RWPE1 (cell line): Measurements from ENCODE around the gene TRAF7.

Experiments
- CTCF ChIA-PET: fragments of 350-600 bp; sonication (Branson Sonifier 250); formaldehyde crosslinking; extraction: SDS; loops from one replicate; lab custom pipeline; 2021; lab: Yijun Ruan, JAX
- POLR2A ChIA-PET: fragments of 400-600 bp; formaldehyde crosslinking; extraction: SDS; loops from one replicate; lab custom pipeline; 2020; ENCODE audit warnings: antibody characterized with exemption; ENCODE audit not compliant: low non-redundant PET; lab: Yijun Ruan, JAX
- DNase-seq: peaks from one replicate; pipeline ENCODE4 v3.0.0; 2012; ENCODE audit warnings: low spot score
- H3K27ac ChIP-seq: fragments of 450-650 bp; 2 replicates; pipeline ENCODE4 v1.5.1; 2017
- TF ChIP-seq, protein P1 (sequence below): fragments of 450-650 bp; conservative IDR thresholded peaks from 2 replicates; pipeline ENCODE4 v1.5.1; 2017; ENCODE audit warnings: low read depth, mild to moderate bottlenecking

Gene TRAF7

DNA sequence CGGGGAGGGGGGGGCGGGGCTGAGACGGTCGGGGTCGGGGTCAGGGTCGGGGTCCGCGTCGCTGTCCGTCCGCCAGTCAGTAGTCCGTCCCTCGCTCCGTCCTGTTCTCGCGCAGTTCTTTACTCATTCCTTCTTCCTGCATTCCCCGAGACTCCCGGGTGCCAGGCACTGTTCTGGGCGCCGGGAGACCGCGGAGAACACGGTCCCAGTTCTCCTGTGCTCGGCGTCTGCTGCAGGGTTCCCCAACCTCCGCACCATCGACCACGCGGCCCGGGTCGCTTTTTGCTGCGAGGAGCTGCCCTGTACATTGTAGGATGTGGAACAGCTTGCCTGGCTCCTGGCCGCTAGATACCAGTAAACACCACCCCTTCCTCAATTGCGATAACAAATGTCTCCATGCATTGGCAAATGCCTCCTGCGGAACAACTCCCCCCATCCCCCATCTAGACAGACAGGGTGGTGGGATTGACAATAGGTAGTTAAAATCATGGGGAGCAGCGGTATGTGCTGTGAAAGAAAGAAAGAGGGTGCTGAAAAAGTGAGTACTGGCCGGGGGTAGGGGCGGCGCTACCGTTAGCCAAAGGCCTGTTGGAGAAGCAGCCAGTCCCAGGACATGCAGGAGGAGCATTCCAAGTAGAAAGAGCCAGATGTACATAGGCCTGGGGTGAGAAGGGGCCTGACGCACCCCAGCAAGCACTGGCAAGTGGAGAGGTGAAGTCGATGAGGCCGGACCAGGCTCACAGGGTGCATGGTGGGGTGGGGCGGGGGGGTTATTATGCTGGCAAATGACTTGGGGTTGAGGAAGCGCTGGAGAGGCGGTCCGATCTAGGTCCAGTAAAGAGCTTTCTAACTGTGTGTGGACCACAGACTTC, 631 bp downstream of the TRAF7 start:
- TF ChIP-seq, protein P1, sequence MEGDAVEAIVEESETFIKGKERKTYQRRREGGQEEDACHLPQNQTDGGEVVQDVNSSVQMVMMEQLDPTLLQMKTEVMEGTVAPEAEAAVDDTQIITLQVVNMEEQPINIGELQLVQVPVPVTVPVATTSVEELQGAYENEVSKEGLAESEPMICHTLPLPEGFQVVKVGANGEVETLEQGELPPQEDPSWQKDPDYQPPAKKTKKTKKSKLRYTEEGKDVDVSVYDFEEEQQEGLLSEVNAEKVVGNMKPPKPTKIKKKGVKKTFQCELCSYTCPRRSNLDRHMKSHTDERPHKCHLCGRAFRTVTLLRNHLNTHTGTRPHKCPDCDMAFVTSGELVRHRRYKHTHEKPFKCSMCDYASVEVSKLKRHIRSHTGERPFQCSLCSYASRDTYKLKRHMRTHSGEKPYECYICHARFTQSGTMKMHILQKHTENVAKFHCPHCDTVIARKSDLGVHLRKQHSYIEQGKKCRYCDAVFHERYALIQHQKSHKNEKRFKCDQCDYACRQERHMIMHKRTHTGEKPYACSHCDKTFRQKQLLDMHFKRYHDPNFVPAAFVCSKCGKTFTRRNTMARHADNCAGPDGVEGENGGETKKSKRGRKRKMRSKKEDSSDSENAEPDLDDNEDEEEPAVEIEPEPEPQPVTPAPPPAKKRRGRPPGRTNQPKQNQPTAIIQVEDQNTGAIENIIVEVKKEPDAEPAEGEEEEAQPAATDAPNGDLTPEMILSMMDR = no peak
- CTCF ChIA-PET = interaction anchor here (0.5 kb wide), 2 partner anchors 165 to 237 kb away, joined by 3 read pairs; no protein-coding TSS in a partner anchor

DNA sequence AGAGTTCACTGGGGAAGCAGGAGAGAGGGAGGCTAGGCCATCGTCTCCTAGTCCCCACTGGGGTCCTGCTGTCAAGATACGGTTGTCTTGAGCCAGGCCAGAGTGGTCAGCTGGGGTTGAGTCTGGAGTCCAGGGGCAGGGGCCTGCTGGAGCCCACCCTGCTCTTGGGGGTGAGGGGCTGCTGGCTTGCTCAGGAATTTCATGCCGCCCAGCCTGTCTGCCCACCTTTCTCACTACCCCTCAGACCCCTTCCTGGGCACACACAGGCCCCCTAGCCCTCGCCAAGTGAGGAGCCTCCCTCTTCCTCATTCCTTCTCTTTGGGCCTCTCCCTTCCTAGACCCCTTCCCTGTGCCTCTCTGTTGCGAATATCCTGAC, 1.3 kb downstream of the TRAF7 start:
- peak overlapping the region; percentile 100 for H3K27ac ChIP-seq
- ChIA-PET CTCF (interaction anchor here (0.5 kb wide), 1 partner anchor 237 kb away, joined by 3 read pairs; no protein-coding TSS in a partner anchor), POLR2A (no interaction called here)
- TF ChIP-seq, protein P1 = no peak
- no peak for DNase-seq

More for the DNA sequence above, 631 bp downstream of the TRAF7 start:
- POLR2A ChIA-PET = interaction anchor here (0.5 to 1.5 kb wide), 7 partner anchors 7 to 144 kb away, joined by 3 to 14 read pairs (median 3); partner anchors contain the start of gene ECI1
- DNase-seq = no peak
- peak overlapping the region; percentile 100 for H3K27ac ChIP-seq

DNA sequence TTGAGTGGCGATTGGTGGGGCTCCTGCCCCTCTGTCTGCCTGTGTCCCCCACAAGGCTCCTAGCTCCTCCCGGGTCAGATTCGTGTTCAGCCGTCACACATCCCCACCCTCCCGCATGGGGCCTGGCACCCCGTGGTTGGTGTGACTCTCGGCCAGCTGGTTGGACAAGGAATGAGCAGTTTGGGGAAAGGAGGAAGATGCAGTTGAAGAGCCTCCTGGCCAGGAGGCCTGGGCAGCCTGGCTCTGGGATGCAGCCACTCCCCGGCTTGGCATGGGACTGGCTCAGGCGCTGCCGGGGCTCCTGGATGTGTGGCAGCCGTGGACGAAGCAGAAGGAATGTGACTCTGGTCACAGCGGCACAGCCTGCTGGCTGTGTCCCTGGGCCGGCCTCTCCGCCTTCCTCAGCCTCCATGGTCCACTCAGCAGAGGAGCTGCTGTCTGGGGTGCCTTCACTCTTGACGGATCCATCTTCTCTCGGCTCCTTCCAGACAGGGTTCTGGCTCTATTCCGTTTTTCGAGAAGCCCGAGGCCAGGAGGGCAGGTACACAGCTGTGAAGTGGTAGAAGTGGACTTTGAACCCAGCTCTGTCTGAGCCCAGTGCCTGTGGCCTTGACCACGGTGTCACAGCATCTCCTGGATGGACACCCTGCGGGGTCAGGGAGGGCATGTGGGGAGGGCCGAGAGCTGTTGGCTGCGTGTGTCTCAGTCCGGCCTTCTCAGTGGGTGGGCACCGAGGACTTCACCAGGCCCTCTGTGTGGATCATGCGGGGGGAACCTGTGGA, 2.1 kb downstream of the TRAF7 start:
- TF ChIP-seq, protein P1 = no peak
- CTCF ChIA-PET = interaction anchor here (1.5 kb wide), 1 partner anchor 17 kb away, joined by 5 read pairs; no protein-coding TSS in a partner anchor
- H3K27ac ChIP-seq = peak overlapping the region; percentile 100
- POLR2A ChIA-PET = no interaction called here
- no peak for DNase-seq

DNA sequence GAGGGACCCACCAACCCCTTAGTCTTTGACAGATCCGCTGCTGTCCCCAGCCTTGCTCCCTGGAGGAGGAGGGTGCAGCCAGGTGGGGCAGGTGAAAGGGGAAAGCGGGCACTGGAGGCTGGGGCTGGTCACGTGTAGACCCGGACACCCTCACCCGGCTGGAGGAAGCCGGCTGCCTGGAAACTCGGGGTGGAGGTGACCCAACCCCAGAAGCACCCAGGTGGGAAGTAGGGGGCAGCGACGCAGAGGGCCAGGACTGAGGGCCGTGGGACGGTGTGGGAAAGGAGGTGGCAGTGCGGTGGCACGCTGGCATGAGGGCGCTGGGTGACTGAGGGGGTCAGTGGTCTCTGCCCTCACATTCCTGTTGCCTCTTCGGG, 2.7 kb downstream of the TRAF7 start:
- TF ChIP-seq, protein P1 = no peak
- POLR2A ChIA-PET = no interaction called here
- H3K27ac ChIP-seq = peak overlapping the region; percentile 100
- CTCF ChIA-PET = interaction anchor here (1.5 kb wide), 1 partner anchor 18 kb away, joined by 5 read pairs; no protein-coding TSS in a partner anchor
- DNase-seq = no peak

DNA sequence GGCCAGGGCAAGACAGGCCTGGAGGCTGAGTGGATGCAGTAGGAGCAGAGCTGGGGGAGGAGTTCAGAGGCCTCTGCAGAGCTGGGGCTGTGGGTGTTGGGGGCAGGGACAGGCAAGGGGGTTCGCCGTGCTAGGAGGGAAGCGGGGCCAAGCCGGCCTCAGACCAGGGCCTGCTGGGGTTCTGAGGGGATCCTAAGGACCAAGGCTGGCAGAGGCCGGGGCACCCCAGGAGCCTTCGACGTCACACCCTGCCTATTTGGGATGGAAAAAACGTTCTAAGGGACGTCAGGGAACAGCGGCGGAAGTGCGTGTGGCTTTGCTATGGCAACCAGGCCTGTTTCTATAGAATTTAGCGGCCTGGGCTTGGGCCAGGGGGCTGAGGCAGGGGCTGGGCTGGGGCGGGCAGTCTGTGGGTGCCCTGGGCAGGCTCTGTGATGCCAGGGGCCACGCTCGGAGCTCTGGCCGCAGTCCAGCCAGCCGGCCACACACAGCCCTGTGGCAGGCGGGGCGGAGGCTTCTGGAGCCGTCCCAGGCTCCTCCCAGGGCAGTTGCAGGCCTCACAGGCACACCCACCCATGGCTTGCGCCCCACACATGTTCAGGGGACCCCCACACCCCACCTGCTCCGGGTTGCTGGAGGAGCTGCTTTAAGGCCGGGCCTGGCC, 3.7 kb downstream of the TRAF7 start:
- ChIA-PET CTCF (interaction anchor here (1.2 to 1.5 kb wide), 2 partner anchors 19 to 35 kb away, joined by 3 to 5 read pairs; no protein-coding TSS in a partner anchor), POLR2A (interaction anchor here (0.6 kb wide), 1 partner anchor 9 kb away, joined by 6 read pairs; no protein-coding TSS in a partner anchor)
- peak overlapping the region; percentile 100 for H3K27ac ChIP-seq
- TF ChIP-seq, protein P1 = no peak
- no peak for DNase-seq
